ENCODE data around the gene REL.

Gene REL

GRCh38 chr2:60965499-60965785 lies 84.1 kb downstream of the REL start:
- no peaks in the 10 kb centered on the region for H3K9me3 ChIP-seq (ENCODE audit: severe bottlenecking)
- DNase-seq (ENCODE audit: low spot score) (no peak), ATAC-seq (ENCODE audit: low read depth) (no peak)
- no peak overlapping the region for H3K27ac ChIP-seq (ENCODE audit: poor library complexity, severe bottlenecking)
- no peak for TF ChIP-seq CTCF (IDR thresholded peaks at IDR 0.05; ENCODE audit: poor library complexity, severe bottlenecking)
- H3K36me3 ChIP-seq (ENCODE audit: low read depth), result no peaks in the 10 kb centered on the region
- no peak overlapping the region for H3K4me3 ChIP-seq (ENCODE audit: severe bottlenecking)
- peaks cover 27% of the 10 kb centered on the region for H3K4me1 ChIP-seq (ENCODE audit: insufficient read depth, poor library complexity, severe bottlenecking)
- no peaks in the 10 kb centered on the region for H3K27me3 ChIP-seq (ENCODE audit: insufficient read depth, poor library complexity, severe bottlenecking)

GRCh38 chr2:60966507-60967405 lies 85.4 kb downstream of the REL start:
- TF ChIP-seq CTCF (IDR thresholded peaks at IDR 0.05; ENCODE audit: poor library complexity, severe bottlenecking), result no peak
- Histone ChIP-seq H3K9me3 (ENCODE audit: severe bottlenecking) (no peaks in the 10 kb centered on the region), H3K4me1 (ENCODE audit: insufficient read depth, poor library complexity, severe bottlenecking) (peaks cover 19% of the 10 kb centered on the region), H3K36me3 (ENCODE audit: low read depth) (no peaks in the 10 kb centered on the region), H3K27me3 (ENCODE audit: insufficient read depth, poor library complexity, severe bottlenecking) (no peaks in the 10 kb centered on the region), H3K4me3 (ENCODE audit: severe bottlenecking) (no peak overlapping the region), H3K27ac (ENCODE audit: poor library complexity, severe bottlenecking) (no peak overlapping the region)
- no peak for DNase-seq (ENCODE audit: low spot score)
- ATAC-seq (ENCODE audit: low read depth), result no peak

GRCh38 chr2:60972889-60973656 lies 91.7 kb downstream of the REL start:
- TF ChIP-seq CTCF (IDR thresholded peaks at IDR 0.05; ENCODE audit: poor library complexity, severe bottlenecking), result no peak
- H3K36me3 ChIP-seq (ENCODE audit: low read depth), result no peaks in the 10 kb centered on the region
- DNase-seq (ENCODE audit: low spot score), result no peak
- no peak overlapping the region for H3K4me3 ChIP-seq (ENCODE audit: severe bottlenecking)
- no peaks in the 10 kb centered on the region for H3K27me3 ChIP-seq (ENCODE audit: insufficient read depth, poor library complexity, severe bottlenecking)
- H3K9me3 ChIP-seq (ENCODE audit: severe bottlenecking), result no peaks in the 10 kb centered on the region
- no peak overlapping the region for H3K27ac ChIP-seq (ENCODE audit: poor library complexity, severe bottlenecking)
- no peak for ATAC-seq (ENCODE audit: low read depth)
- H3K4me1 ChIP-seq (ENCODE audit: insufficient read depth, poor library complexity, severe bottlenecking), result peaks cover 4% of the 10 kb centered on the region

- Histone ChIP-seq H3K36me3 (ENCODE audit: low read depth) (no peaks in the 10 kb centered on the region), H3K4me3 (ENCODE audit: severe bottlenecking) (no peak overlapping the region), H3K27me3 (ENCODE audit: insufficient read depth, poor library complexity, severe bottlenecking) (no peaks in the 10 kb centered on the region), H3K4me1 (ENCODE audit: insufficient read depth, poor library complexity, severe bottlenecking) (peaks cover 4% of the 10 kb centered on the region), H3K9me3 (ENCODE audit: severe bottlenecking) (no peaks in the 10 kb centered on the region), H3K27ac (ENCODE audit: poor library complexity, severe bottlenecking) (no peak overlapping the region)
- TF ChIP-seq CTCF (IDR thresholded peaks at IDR 0.05; ENCODE audit: poor library complexity, severe bottlenecking), result no peak
- ATAC-seq (ENCODE audit: low read depth) (no peak), DNase-seq (ENCODE audit: low spot score) (no peak)
These were observed 92.3 kb downstream of the REL start for GRCh38 chr2:60973705-60974104.

Measured in RWPE2 (cell line).